Ectodermal cell (in vitro differentiated cells): ENCODE data around the gene MGAT5.

Experiments
- H3K27ac ChIP-seq: 2 replicates; pipeline ENCODE4 v1.7.0; 2013; ENCODE audit warnings: mild to moderate bottlenecking, low read depth, low read length; ENCODE audit not compliant: insufficient read depth, poor library complexity, severe bottlenecking
- H3K27me3 ChIP-seq: 2 replicates; pipeline ENCODE4 v1.7.0; 2013; ENCODE audit warnings: mild to moderate bottlenecking, low read length; ENCODE audit not compliant: insufficient read depth, control insufficient read depth, poor library complexity, severe bottlenecking
- H3K36me3 ChIP-seq: one replicate; pipeline ENCODE4 v1.7.0; 2013; ENCODE audit warnings: low read length; ENCODE audit not compliant: control insufficient read depth, insufficient read depth
- H3K4me1 ChIP-seq: one replicate; pipeline ENCODE4 v1.7.0; 2013; ENCODE audit warnings: low read length; ENCODE audit not compliant: control insufficient read depth, insufficient read depth
- H3K4me3 ChIP-seq: 2 replicates; pipeline ENCODE4 v1.7.0; 2013; ENCODE audit warnings: low read depth, low read length, control low read depth; ENCODE audit not compliant: insufficient read depth
- H3K9me3 ChIP-seq: 2 replicates; pipeline ENCODE4 v1.7.0; 2013; ENCODE audit warnings: mild to moderate bottlenecking, low read length, moderate library complexity; ENCODE audit not compliant: control insufficient read depth
- WGBS, 2 experiments: methylation state at CpG; one replicate each; pipeline ENCODE4 v1.1.7; 2013; ENCODE audit warnings: missing lambda C conversion rate in 2 of 2; 5-methylcytosine and 5-hydroxymethylcytosine counted together

MGAT5 gene

DNA sequence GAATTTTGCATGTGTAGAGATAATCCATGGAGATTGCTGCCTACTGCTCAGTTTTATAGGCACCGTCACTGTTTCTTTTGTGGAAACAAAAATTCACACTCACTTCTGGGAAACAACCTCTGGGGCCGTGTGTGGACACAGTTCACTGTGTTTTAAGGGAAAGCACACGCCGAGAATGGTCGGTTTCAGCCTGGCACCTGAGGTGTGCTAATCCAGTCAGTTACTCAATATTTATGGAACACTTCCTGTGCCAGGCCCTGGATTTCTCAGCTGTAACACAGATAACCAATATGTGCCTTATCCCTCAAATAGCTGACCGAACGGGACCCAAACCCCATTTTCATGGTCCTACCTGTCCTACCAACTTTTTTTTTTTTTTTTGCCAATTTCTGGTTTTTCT, 179.6 kb downstream of the MGAT5 start:
- peaks cover 12% of the 10 kb centered on the region for H3K4me1 ChIP-seq
- no peaks in the 10 kb centered on the region for H3K36me3 ChIP-seq
- H3K27ac ChIP-seq: no peak overlapping the region
- H3K9me3 ChIP-seq: no peaks in the 10 kb centered on the region
- no peak overlapping the region for H3K4me3 ChIP-seq
- 94 to 95% methylated on average over 7 of the region's 7 CpGs for WGBS, 2 experiments
- peaks cover 3% of the 10 kb centered on the region for H3K27me3 ChIP-seq

DNA sequence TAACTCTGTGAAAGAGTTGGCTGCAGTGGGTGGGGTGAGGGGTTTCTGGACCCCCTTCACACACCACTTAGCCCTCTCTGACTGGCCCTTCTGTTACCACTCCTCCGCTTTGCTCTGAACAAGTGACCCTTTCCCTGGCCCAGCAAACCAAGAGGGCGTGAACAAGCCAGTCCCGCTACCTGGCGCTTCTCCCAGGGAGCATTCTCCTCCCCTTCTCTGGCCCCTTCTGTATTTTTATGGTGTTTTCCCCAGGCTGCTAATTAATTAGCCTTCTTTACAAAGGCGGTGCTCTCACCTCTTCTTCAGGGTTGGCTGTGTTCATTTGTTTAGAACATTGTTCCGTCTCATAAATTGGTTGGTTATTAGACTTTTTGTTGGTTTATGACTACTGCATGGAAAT, 180.1 kb downstream of the MGAT5 start:
- Histone ChIP-seq H3K27me3 (peaks cover under 1% of the 10 kb centered on the region), H3K4me1 (peaks cover 12% of the 10 kb centered on the region), H3K4me3 (no peak overlapping the region), H3K27ac (no peak overlapping the region), H3K36me3 (no peaks in the 10 kb centered on the region), H3K9me3 (no peaks in the 10 kb centered on the region)
- WGBS, 2 experiments: 95 to 97% methylated on average over 6 of the region's 6 CpGs

DNA sequence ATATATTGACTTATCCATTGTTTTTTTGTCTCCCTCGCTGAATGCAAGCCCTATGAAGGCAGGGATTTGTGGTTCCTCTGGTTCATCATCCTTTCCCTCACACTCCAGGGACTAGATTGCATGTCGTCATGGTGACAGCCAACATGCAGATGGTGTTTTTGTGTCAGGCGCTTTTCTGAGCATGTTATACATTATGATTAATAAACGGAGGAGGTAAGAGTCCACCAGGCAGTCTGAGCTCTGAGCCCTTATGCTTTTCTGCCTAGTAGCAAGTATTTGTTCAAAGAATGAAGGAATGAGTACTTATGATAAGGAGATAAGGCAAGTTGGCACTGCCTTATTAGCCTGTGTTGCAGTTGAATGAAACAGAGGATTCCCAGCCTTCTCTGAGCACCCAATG, 181.6 kb downstream of the MGAT5 start:
- peaks cover 10% of the 10 kb centered on the region for H3K4me1 ChIP-seq
- H3K27me3 ChIP-seq: no peaks in the 10 kb centered on the region
- H3K4me3 ChIP-seq: no peak overlapping the region
- no peaks in the 10 kb centered on the region for H3K9me3 ChIP-seq
- H3K36me3 ChIP-seq: no peaks in the 10 kb centered on the region
- WGBS, 2 experiments: 95% methylated on average over 4 of the region's 4 CpGs
- no peak overlapping the region for H3K27ac ChIP-seq

DNA sequence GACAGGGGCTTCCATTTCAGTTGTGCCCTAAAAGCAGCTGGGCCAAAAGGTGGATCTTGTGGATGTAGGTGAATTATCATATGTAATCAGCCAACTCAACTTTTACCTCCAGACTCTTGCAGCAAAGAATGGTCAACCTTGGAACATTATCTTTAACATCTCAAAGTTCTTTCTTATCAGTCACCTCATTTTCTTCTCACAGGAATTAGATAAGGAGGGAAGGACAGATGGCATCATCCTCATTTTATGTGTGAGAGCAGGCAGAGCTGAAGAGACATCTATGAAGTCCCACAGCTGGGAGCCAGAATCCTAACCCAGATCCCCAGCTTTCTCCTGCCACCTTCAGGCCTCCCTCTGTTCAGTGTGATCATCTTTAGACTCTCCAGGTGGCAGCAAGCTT, 182.1 kb downstream of the MGAT5 start:
- H3K4me1 ChIP-seq: peaks cover 6% of the 10 kb centered on the region
- no peaks in the 10 kb centered on the region for H3K9me3 ChIP-seq
- no peak overlapping the region for H3K27ac ChIP-seq
- H3K36me3 ChIP-seq: no peaks in the 10 kb centered on the region
- H3K4me3 ChIP-seq: no peak overlapping the region
- H3K27me3 ChIP-seq: no peaks in the 10 kb centered on the region

DNA sequence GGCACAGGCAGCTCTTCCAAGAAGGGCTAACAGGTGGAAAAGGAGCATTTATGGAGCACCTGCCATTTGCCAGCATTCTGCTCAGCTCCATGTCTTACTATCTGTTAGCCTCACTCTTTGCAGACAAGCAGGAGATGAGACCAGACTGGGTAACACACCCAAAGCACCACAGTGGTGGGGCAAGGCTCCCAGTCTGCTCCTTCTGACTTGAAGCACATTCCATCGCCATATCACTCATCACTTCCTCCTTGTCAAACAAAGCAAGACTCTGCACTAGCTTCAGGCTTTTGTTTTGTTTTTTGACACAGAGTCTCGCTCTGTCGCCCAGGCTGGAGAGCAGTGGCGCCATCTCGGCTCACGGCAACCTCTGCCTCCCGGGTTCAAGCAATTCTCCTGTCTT, 182.8 kb downstream of the MGAT5 start:
- Histone ChIP-seq H3K27ac (no peak overlapping the region), H3K4me3 (no peak overlapping the region), H3K27me3 (no peaks in the 10 kb centered on the region), H3K4me1 (no peaks in the 10 kb centered on the region), H3K9me3 (no peaks in the 10 kb centered on the region), H3K36me3 (no peaks in the 10 kb centered on the region)
- WGBS, 2 experiments: 92 to 94% methylated on average over 7 of the region's 7 CpGs

DNA sequence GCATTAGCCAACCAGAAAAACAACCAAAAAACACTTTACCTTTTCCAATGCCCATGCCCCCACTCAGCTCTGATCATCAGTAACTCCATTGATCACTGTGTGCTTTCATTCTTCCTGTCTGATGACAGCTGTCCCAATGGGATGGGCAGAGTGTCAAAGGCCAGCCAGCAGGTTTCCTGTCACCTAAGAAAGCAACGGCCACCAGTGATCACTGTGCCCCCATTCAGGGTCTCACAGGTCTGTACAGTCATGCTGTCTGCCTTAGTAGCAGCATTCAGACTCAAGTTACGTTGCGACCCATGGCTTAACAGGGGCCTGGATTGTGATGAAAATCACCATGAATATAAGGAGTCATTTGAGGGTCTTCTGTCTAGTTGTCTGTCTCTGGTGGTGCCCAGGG, 184.5 kb downstream of the MGAT5 start:
- H3K4me1 ChIP-seq: no peaks in the 10 kb centered on the region
- 86 to 94% methylated on average over 3 of the region's 3 CpGs for WGBS, 2 experiments

DNA sequence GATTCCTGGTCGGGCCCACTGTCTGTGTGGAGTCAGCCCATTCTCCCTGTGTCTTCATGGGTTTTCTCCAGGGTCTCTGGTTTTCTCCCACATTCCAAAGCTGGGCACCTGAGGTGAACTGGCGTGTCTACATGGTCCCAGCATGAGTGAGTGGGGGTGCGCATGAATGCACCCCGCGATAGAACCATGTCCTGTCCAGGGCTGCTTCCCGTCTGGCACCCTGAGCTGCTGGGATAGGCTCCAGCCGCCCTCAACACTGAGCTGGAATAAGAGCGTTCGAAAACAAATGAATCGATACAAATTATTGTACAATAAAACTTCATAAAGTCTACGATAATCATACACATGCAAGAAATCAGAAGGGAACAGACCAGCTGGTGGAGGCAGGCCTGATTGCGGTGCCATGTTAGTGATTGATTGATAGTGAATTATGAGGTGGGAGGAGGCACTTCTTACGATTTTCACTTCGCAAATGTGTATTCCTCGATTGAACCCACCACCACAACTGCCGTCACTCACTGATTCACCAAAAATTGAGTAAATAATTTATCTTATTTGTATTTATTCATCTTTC, 186.6 kb downstream of the MGAT5 start:
- no peak overlapping the region for H3K27ac ChIP-seq
- peaks cover 2% of the 10 kb centered on the region for H3K36me3 ChIP-seq
- H3K27me3 ChIP-seq: no peaks in the 10 kb centered on the region
- no peaks in the 10 kb centered on the region for H3K9me3 ChIP-seq
- peaks cover under 1% of the 10 kb centered on the region for H3K4me1 ChIP-seq
- 97% methylated on average over 12 of the region's 16 CpGs for whole genome bisulfite sequencing, 2 experiments
- H3K4me3 ChIP-seq: no peak overlapping the region

More for the DNA sequence above, 184.5 kb downstream of the MGAT5 start:
- no peak overlapping the region for H3K27ac ChIP-seq
- no peak overlapping the region for H3K4me3 ChIP-seq
- no peaks in the 10 kb centered on the region for H3K9me3 ChIP-seq
- no peaks in the 10 kb centered on the region for H3K27me3 ChIP-seq
- H3K36me3 ChIP-seq: no peaks in the 10 kb centered on the region

DNA sequence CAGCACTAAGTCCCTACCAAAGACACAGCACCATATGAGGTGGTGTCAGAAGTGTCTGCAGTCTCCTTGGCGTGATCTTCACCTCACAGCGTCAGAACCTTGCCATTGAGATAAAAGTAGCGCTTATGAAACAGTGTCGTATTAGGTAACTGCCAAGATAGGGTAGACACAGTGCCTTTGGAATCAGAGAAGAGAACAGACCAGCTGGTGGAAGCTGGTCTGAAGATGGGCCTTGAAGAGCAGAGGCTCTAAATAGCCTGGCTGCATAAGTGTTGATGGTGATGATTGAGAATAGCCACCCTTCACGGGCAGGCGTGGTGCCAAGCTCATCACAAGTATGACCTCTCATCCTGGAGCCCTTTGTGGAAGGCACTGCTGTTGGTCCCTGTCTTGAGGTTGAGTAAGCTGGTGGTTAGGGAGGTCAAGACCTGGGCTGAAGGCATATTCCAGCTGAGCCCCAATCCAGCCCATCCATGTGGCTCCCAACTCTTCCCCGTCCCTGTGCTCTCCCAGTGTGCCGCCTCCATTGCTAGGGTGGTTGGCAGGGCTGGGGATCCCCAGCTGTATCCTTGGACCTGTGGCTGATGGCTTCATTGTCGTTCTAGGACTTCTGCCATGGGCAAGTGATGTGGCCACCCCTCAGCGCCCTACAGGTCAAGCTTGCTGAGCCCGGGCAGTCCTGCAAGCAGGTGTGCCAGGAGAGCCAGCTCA, 187.4 kb downstream of the MGAT5 start:
- Histone ChIP-seq H3K27ac (no peak overlapping the region), H3K9me3 (no peaks in the 10 kb centered on the region), H3K36me3 (peaks cover 2% of the 10 kb centered on the region), H3K4me1 (peaks cover 8% of the 10 kb centered on the region), H3K27me3 (no peaks in the 10 kb centered on the region), H3K4me3 (no peak overlapping the region)
- 96% methylated on average over 11 of the region's 11 CpGs for WGBS, 2 experiments

DNA sequence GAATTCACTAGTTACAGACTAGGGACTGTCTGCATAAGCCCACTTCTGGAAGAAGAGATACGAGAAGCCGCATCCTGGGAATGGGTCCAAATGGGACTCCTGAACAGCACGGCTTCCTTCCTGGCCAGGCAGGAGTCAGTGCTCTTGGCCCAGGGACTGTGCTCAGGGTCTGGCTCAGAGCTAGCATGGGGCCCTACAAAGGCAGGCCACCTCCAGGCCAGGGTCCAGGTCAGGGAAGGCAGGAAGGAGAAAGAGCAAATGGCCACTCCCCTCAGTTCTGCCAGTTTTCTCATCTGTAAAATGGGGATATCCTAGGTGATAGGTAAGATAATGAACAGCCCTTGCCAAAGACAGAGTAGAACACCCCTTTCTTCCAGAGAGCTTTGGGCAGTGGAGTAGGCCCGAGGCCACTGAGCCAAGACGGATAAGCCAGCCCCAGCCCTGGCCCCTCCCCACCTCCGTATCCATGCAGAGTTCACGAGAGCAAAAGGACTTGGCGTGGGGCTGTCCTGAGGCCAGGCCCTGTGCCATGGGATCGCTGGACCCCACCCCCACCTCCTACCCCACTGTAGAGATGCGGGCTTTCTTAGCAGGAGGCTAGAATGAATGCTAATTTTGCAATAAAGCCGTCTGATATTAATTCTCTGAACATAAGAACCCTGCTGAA, 190.1 kb downstream of the MGAT5 start:
- Histone ChIP-seq H3K9me3 (no peaks in the 10 kb centered on the region), H3K36me3 (peaks cover 2% of the 10 kb centered on the region)
- WGBS, 2 experiments: 93 to 96% methylated on average over 11 of the region's 11 CpGs

DNA sequence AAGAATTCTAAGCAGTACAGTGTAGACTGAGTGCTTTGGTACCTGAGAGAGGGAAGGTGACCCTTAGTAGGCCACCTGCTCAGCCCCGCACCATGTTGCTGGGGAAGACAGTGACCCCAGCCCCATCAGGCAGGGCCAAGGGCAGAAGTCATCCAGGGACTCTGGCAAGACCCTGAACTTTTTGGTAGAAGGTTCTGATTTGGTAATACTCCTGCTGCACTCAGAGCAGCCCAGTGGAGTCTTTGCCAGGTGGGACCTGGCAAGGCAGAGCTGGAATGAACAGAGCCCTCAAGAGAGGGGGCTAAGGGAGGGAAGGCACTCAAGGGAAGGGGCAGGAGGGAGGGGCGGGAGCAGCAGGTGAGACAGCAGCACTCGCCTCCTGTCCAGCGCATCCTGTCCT, 191.2 kb downstream of the MGAT5 start:
- 95% methylated on average over 4 of the region's 4 CpGs for WGBS, 2 experiments
- peaks cover 8% of the 10 kb centered on the region for H3K4me1 ChIP-seq
- H3K4me3 ChIP-seq: no peak overlapping the region
- peaks cover 2% of the 10 kb centered on the region for H3K36me3 ChIP-seq
- H3K9me3 ChIP-seq: no peaks in the 10 kb centered on the region
- H3K27ac ChIP-seq: no peak overlapping the region
- no peaks in the 10 kb centered on the region for H3K27me3 ChIP-seq

More for the DNA sequence above, 190.1 kb downstream of the MGAT5 start:
- Histone ChIP-seq H3K4me3 (no peak overlapping the region), H3K27ac (no peak overlapping the region), H3K4me1 (peaks cover 8% of the 10 kb centered on the region), H3K27me3 (no peaks in the 10 kb centered on the region)
